ENCODE data around the gene ANKRD65.

- TF ChIP-seq POLR2A (IDR thresholded peaks at IDR 0.05; ENCODE audit: low read depth, low read length) (no peak), POLR2AphosphoS5 (IDR thresholded peaks at IDR 0.05; ENCODE audit: low read depth, low read length) (no peak)
Observed at GRCh38 chr1:1380860-1381259, 40.2 kb downstream of the ANKRD65 start.
